ENCODE data around the gene OR10H4.
"Not testable (repeated sequence)": the region's sequence is repeated elsewhere in the genome, so short reads cannot be mapped to it uniquely, and the experiment has no call there.

The OR10H4 gene

GRCh38 chr19:15979293-15979692 is 30.5 kb downstream of the OR10H4 start:
- no peaks in the 10 kb centered on the region for H3K79me2 ChIP-seq (ENCODE audit: control insufficient read depth, insufficient read depth, low read length, unreplicated experiment)
- H2AFZ ChIP-seq (ENCODE audit: low read length, unreplicated experiment), result no peak overlapping the region
- H3K36me3 ChIP-seq (ENCODE audit: insufficient read depth, low read length), result no peaks in the 10 kb centered on the region
- peaks cover 21% of the 10 kb centered on the region for H3K27me3 ChIP-seq (ENCODE audit: insufficient read depth, low read length)
- H3K4me3 ChIP-seq (ENCODE audit: low read depth, low read length), result no peak overlapping the region
- no peak overlapping the region for H3K27ac ChIP-seq (ENCODE audit: low read depth, low read length)
- H3K4me1 ChIP-seq (ENCODE audit: control insufficient read depth, insufficient read depth, low read length, unreplicated experiment), result no peaks in the 10 kb centered on the region

- not testable (repeated sequence) for H3K4me1 ChIP-seq (ENCODE audit: control insufficient read depth, insufficient read depth, low read length, unreplicated experiment); H3K4me3 ChIP-seq (ENCODE audit: low read depth, low read length); H2AFZ ChIP-seq (ENCODE audit: low read length, unreplicated experiment); H3K27me3 ChIP-seq (ENCODE audit: insufficient read depth, low read length); H3K79me2 ChIP-seq (ENCODE audit: control insufficient read depth, insufficient read depth, low read length, unreplicated experiment); H3K27ac ChIP-seq (ENCODE audit: low read depth, low read length); H3K36me3 ChIP-seq (ENCODE audit: insufficient read depth, low read length)
Measured at GRCh38 chr19:15985831-15986230, 37.0 kb downstream of the OR10H4 start.

- Histone ChIP-seq H3K4me3 (ENCODE audit: low read depth, low read length) (no peak overlapping the region), H2AFZ (ENCODE audit: low read length, unreplicated experiment) (no peak overlapping the region), H3K4me1 (ENCODE audit: control insufficient read depth, insufficient read depth, low read length, unreplicated experiment) (no peaks in the 10 kb centered on the region), H3K27me3 (ENCODE audit: insufficient read depth, low read length) (0 out of 2 replicates have a peak, but pooled peaks cover 9% of the 10 kb centered on the region), H3K36me3 (ENCODE audit: insufficient read depth, low read length) (no peaks in the 10 kb centered on the region), H3K79me2 (ENCODE audit: control insufficient read depth, insufficient read depth, low read length, unreplicated experiment) (no peaks in the 10 kb centered on the region), H3K27ac (ENCODE audit: low read depth, low read length) (no peak overlapping the region)
Measured at GRCh38 chr19:15986701-15987100, 37.9 kb downstream of the OR10H4 start.

DNA sequence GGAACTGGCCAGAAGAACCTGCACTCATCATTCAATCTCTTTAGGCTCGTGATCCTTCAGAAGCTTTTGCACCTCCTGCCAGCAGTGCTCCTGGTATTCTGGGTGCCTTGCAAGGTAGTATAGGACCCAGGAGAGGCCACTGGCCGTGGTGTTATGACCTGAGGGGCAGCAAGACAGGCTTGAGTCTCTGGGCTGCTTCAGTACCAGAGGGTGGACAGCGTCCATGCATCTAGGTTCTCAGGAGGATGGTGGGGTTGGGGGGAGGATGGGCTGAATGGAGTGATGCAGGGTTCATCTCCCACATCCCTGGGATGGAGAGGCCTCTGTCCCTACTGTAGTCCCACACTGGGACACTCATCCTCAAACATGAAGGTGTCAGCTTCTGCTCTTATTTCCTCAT is 41.1 kb downstream of the OR10H4 start:
- Histone ChIP-seq H3K27me3 (ENCODE audit: insufficient read depth, low read length) (peaks cover 9% of the 10 kb centered on the region; the same call in 1 of the 2 replicates), H3K79me2 (ENCODE audit: control insufficient read depth, insufficient read depth, low read length, unreplicated experiment) (no peaks in the 10 kb centered on the region), H3K36me3 (ENCODE audit: insufficient read depth, low read length) (no peaks in the 10 kb centered on the region), H3K4me3 (ENCODE audit: low read depth, low read length) (no peak overlapping the region), H3K27ac (ENCODE audit: low read depth, low read length) (no peak overlapping the region), H3K4me1 (ENCODE audit: control insufficient read depth, insufficient read depth, low read length, unreplicated experiment) (no peaks in the 10 kb centered on the region), H2AFZ (ENCODE audit: low read length, unreplicated experiment) (no peak overlapping the region)

GRCh38 chr19:15991602-15992001 is 42.8 kb downstream of the OR10H4 start:
- Histone ChIP-seq H3K27ac (ENCODE audit: low read depth, low read length) (no peak overlapping the region), H3K4me3 (ENCODE audit: low read depth, low read length) (no peak overlapping the region), H3K36me3 (ENCODE audit: insufficient read depth, low read length) (no peaks in the 10 kb centered on the region), H3K4me1 (ENCODE audit: control insufficient read depth, insufficient read depth, low read length, unreplicated experiment) (no peaks in the 10 kb centered on the region), H2AFZ (ENCODE audit: low read length, unreplicated experiment) (no peak overlapping the region), H3K79me2 (ENCODE audit: control insufficient read depth, insufficient read depth, low read length, unreplicated experiment) (no peaks in the 10 kb centered on the region), H3K27me3 (ENCODE audit: insufficient read depth, low read length) (peaks cover 9% of the 10 kb centered on the region; the same call in 1 of the 2 replicates)

DNA sequence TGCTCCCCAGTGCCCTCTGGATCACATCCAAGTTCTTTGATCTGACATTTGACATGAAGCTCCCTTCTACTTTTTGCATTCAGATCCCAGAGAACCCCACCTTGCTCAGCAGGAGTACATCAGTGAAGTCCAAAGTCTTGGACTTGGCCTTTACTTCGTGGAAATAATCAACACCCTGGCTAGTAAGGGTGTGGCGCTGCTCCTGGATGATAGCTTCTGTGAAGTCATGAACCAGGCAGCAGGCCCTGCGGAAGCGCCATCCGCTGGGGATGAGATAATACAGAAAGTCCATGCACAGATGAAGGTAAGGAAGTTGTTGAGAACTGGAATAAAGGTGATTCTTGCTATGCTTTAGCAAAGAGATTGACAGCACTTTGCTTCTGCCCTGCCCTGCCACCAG is 43.2 kb downstream of the OR10H4 start:
- no peaks in the 10 kb centered on the region for H3K79me2 ChIP-seq (ENCODE audit: control insufficient read depth, insufficient read depth, low read length, unreplicated experiment)
- no peak overlapping the region for H3K27ac ChIP-seq (ENCODE audit: low read depth, low read length)
- H3K27me3 ChIP-seq (ENCODE audit: insufficient read depth, low read length), result peaks cover 7% of the 10 kb centered on the region; the same call in 1 of the 2 replicates
- no peaks in the 10 kb centered on the region for H3K36me3 ChIP-seq (ENCODE audit: insufficient read depth, low read length)
- no peak overlapping the region for H2AFZ ChIP-seq (ENCODE audit: low read length, unreplicated experiment)
- H3K4me3 ChIP-seq (ENCODE audit: low read depth, low read length), result no peak overlapping the region
- H3K4me1 ChIP-seq (ENCODE audit: control insufficient read depth, insufficient read depth, low read length, unreplicated experiment), result no peaks in the 10 kb centered on the region

GRCh38 chr19:15995536-15995935 is 46.7 kb downstream of the OR10H4 start:
- no peaks in the 10 kb centered on the region for H3K79me2 ChIP-seq (ENCODE audit: control insufficient read depth, insufficient read depth, low read length, unreplicated experiment)
- H3K27me3 ChIP-seq (ENCODE audit: insufficient read depth, low read length), result no peaks in the 10 kb centered on the region; the same call in 1 of the 2 replicates
- no peaks in the 10 kb centered on the region for H3K36me3 ChIP-seq (ENCODE audit: insufficient read depth, low read length)
- H3K27ac ChIP-seq (ENCODE audit: low read depth, low read length), result no peak overlapping the region
- H3K4me1 ChIP-seq (ENCODE audit: control insufficient read depth, insufficient read depth, low read length, unreplicated experiment), result no peaks in the 10 kb centered on the region
- no peak overlapping the region for H2AFZ ChIP-seq (ENCODE audit: low read length, unreplicated experiment)
- no peak overlapping the region for H3K4me3 ChIP-seq (ENCODE audit: low read depth, low read length)

DNA sequence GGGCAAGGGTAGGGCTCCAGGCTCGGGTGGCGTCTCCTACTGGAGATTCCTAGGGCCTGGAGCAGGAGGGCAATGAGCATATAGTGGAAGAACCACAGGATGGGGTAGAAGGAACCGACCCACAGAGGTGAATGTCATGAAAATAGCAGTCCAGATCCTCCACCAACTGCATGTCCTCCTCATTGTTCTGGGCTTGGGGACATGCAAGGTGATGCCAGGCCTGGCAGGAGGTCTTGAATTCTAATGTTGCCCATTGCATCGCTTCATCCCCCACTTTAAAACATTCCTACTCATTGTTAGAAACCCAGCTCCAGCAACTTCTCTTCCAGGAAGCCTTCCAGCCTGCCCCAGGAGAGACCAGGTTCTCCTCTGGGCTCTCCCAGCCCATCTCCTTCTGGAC is 49.4 kb downstream of the OR10H4 start:
- no peak overlapping the region for H2AFZ ChIP-seq (ENCODE audit: low read length, unreplicated experiment)
- H3K27me3 ChIP-seq (ENCODE audit: insufficient read depth, low read length), result no peaks in the 10 kb centered on the region
- H3K79me2 ChIP-seq (ENCODE audit: control insufficient read depth, insufficient read depth, low read length, unreplicated experiment), result no peaks in the 10 kb centered on the region
- no peak overlapping the region for H3K27ac ChIP-seq (ENCODE audit: low read depth, low read length)
- no peak overlapping the region for H3K4me3 ChIP-seq (ENCODE audit: low read depth, low read length)
- H3K4me1 ChIP-seq (ENCODE audit: control insufficient read depth, insufficient read depth, low read length, unreplicated experiment), result peaks cover 7% of the 10 kb centered on the region
- H3K36me3 ChIP-seq (ENCODE audit: insufficient read depth, low read length), result no peaks in the 10 kb centered on the region

All from ACC112 (cell line).